HG02610 (cell line): ENCODE data around the gene GCGR.

Experiments
- ATAC-seq: cut with Tn5 transposase; IDR thresholded peaks from one replicate; pipeline ENCODE4 v1.9.1; 2021; ENCODE audit warnings: mild to moderate bottlenecking, moderate library complexity; ENCODE audit not compliant: unreplicated experiment

Gene GCGR

DNA sequence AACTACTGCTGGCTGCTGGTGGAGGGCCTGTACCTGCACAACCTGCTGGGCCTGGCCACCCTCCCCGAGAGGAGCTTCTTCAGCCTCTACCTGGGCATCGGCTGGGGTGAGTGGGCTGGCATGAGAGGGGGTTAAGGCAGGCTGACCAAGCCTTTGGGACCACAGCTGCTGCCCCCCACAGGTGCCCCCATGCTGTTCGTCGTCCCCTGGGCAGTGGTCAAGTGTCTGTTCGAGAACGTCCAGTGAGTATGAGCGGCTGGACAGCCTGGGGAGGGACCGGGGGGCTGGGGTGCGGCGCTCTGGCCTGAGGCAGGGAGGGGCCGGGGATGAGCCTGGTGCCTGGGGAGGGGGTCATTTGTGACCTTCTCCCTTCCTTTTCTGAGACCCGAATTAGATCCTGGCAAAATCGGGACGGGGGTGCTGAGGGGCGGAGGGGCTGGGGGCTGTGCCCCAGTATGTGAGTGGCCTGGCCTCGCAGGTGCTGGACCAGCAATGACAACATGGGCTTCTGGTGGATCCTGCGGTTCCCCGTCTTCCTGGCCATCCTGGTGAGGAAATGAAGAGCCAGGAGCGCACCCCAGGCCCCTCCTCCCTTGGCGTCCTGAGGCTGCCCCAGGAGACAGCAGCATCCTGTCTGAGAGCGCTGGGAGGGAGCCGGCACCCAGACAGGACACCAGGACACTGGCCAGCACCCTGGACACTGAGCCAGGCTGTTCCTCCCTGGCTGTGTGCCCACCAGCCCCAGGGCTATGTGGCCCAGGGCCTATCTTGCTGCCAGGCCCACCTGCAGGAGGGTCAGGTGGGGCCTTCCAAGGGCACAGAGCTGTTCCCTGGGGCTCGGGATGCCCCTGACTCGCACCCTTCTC, 8.0 kb downstream of the GCGR start:
- no peak for ATAC-seq

DNA sequence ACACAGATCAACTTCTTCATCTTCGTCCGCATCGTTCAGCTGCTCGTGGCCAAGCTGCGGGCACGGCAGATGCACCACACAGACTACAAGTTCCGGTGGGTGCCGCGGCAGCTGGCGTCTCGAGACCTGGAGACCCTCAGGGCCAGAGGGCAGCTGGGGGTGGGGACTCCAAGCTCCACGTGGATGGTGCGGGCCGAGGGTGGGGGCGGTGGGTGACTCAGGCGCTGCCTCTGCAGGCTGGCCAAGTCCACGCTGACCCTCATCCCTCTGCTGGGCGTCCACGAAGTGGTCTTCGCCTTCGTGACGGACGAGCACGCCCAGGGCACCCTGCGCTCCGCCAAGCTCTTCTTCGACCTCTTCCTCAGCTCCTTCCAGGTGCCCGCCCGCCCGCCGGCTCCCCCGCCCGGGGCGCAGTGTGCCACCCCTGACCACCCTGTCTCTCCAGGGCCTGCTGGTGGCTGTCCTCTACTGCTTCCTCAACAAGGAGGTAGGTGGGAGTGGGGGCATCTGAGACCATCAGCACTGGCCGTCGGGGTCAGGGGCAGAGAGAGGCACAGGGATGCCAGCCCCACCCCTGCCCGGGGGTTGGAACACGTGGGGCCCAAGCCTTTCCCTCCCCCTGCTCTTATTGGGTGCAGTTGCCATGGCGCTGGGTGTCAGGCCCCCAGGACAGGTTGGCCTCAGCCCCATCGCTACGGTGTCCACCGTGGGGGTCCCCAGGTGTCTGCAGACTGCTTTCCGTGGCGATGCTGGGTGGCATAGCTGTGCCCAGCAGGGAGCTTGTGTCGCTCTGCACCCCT, 8.8 kb downstream of the GCGR start:
- no peak for ATAC-seq

DNA sequence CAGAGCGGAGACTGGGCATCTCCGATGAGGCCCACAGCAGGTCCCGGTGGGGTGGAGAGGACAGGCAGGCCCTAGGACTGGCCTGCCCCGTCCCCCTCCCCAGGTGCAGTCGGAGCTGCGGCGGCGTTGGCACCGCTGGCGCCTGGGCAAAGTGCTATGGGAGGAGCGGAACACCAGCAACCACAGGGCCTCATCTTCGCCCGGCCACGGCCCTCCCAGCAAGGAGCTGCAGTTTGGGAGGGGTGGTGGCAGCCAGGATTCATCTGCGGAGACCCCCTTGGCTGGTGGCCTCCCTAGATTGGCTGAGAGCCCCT, 9.4 kb downstream of the GCGR start:
- ATAC-seq = no peak

DNA sequence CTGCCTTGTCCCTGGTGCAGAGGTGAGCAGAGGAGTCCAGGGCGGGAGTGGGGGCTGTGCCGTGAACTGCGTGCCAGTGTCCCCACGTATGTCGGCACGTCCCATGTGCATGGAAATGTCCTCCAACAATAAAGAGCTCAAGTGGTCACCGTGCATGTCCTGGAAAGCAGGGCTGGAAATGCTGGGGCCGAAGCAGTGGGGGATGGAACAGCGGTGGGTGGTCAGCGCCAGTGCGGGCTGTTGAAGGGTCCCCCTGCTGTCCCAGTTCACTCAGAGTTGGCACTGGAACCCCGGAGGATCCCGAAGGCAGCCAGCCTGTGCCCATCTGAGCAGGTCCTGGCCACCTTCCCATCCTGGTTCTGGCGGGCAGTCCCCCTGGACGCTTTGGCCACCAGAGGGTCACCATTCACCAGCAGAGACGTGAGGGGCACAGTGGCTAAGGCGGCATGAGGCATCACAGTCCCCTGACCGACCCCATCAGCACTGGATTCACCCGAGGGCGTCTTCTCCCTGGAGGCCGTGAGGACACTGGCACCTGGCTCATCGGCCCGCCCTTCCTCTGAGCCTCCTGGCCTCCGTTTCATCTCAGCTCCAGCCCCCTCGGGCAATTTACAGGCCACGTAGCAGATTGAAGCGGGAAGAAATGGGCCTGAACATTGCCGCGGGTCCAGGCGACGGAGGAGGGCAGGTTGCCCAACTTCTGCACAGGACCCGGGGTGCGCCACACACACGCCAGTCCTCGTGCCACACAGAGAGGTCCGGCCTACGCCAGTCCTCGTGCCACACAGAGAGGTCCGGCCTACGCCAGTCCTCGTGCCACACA, 10.1 kb downstream of the GCGR start:
- ATAC-seq = no peak

- ATAC-seq = no peak
These were observed 11.0 kb downstream of the GCGR start for GRCh38 chr17:81814748-81815645.

DNA sequence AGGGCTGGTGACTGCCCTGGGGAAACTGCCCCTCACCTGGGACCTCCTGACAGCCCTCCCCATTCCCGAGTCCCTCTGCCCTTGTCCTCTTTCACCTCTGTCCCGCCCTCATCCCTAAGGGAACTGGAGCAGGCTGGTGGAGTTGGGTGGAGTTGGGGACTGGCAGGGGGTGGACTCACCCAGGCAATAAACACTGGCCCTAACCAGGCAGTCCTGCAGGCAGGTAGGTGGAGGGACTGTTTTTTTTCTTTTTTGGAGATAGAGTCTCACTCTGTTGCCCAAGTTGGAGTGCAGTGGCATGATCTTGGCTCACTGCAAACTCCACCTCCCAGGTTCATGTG, 11.7 kb downstream of the GCGR start:
- ATAC-seq = no peak

GRCh38 chr17:81817758-81818147, 13.8 kb downstream of the GCGR start:
- ATAC-seq = no peak

DNA sequence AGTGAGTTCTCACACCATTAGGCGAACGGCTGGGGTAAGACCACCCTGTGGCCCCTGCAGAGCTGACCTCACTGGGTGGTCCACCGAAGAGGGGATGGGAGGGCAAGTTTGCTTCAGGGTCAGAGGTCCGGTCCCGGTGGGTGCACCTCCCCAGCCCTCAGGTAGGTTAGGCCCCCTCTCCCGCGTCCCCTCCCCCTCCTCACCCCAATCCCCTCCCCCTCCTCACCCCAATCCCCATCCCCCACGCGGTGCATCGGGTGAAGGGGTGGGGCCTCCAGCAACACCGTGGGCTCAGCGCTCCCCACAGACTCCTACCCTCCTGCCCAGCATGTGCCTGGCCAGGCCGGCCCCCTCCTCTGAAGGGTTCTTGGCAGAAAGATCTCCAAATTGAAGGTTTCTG, 15.8 kb downstream of the GCGR start:
- ATAC-seq = no peak

GRCh38 chr17:81821147-81821546, 17.2 kb downstream of the GCGR start:
- ATAC-seq = no peak

- no peak for ATAC-seq
These were observed 17.8 kb downstream of the GCGR start for GRCh38 chr17:81821603-81822311.

DNA sequence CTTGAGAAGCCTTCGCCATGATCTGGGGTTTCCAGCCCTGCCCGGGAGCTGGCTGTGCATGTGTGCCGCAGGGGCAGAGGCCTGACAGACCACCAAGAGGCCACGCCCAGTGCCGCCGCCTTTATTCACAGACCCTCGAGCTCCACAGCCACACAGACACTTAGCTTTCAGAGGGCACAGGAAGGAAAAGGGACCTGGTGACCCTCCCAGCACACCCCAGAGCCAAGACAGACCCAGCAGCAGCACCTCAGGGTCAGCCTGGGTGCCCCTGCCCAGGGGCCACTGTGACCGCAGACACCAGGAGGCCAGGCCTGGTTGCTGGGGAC, 18.3 kb downstream of the GCGR start:
- no peak for ATAC-seq

DNA sequence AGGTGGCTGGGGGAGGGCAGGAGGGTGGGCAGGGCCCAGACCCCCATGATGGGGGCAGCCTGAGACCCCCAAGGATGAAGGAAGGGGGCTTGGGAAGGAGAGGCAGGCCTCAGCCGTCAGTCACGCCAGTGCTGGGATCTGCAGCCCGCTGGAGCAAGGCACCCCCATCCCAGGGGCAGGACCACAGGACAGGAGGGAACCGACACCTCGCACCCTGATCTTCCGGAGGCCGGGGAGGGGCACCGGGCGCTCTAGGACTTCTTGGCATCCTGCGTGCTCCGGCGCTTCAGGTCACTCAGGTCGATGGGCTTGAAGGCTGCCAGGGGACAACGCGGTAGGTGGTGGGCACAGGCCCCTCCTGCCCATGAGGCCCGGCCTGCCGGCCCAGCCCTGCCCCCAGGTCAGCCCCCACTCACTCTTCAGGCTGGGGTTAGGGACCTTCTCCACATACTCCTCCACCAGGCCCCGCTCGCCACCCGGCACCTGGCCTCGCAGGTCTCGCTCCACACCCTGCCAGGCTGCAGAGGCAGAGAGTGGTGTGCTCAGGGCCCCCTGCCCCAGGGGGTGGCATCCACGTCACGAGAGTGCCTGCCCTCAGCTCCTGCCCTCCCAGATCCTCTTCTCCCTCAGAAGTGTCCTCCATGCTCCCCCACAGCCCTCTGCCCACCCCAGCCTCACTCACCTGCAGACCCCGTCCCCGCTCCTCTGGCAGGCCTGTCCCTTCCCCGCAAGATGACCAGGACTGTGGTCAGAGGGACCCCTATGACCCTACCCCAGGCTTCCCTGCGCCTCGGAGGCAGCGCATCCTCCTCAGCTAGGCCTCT, 19.3 kb downstream of the GCGR start:
- no peak for ATAC-seq

DNA sequence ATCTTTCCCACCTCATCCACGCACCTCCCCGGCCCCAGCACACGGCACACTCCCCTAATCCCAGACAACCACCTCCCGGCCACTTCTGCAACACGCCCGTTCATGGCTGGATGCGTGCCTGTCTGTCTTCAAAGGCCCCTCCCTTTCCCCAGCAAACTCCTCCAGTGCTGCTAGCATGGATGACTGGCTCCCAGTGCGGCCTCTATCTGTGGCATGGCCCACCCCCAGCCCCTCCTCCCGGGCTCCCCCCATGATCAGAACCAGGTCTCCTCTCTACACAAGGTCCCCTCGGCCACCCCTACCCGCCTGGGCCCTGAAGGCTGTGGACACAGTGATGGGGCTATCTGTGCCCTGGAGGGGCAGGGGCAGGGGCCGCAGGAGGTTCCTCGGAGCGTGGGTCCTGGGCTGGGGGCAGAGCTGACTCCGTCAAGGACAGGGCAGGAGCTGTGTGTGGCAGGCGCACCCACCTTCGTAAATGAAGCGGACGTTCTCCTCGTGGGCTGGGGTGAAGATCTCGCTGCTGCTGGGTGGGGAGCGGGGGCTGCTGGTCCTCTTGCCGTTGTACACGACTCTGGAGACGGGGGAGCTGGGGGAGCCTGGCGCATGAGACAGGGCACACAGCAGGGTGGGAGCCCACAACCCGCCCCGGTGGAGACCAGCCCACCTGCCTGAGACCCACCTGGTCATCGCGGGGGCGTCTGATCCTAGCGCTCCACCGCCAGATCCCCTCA, 20.0 kb downstream of the GCGR start:
- ATAC-seq = no peak

GRCh38 chr17:81824595-81824994, 20.6 kb downstream of the GCGR start:
- no peak for ATAC-seq

- no peak for ATAC-seq
These were observed 22.0 kb downstream of the GCGR start for GRCh38 chr17:81825841-81826466.

DNA sequence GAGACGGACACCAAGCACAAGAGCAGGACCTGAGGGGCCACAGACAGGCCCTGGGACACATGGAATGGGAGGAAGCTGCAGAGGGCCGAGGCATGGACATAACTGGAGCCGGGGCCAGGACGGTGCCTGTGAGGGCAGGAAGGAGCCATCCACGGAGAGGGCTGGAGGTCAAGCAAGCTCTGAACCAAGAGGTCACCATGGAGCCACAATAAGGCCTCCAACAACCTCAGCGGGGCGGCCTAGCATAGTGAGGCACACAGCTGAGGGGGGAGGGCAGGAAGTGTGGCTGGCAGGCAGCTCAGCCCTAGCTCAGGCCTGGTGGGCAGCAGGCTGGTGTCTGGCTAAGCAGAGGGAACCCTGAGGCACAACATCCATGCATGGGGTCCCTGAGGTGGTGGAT, 24.7 kb downstream of the GCGR start:
- ATAC-seq = no peak

DNA sequence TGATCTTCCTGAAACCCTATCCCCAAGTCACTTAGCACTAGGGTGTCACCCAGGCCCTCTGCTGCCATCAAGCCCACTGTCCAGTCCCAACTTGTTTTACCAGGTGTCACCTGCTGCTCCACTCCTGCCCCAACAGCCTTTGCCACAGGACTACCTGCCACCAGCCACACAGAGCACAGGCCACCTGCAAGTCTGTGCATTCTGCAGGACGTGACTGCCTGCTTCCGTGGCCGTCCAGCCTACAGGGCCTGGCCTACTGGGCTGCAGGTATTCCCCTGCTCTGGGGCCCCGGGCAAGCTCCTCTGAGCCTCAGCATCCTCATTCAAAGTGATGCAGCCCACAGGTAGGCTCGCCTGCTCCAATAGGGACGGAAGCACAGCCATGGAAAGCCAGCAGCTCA, 25.9 kb downstream of the GCGR start:
- ATAC-seq = no peak

- ATAC-seq = no peak
These were observed 27.6 kb downstream of the GCGR start for GRCh38 chr17:81831563-81831956.
